DOHH2 (cell line): ENCODE measurements around the gene CTDSPL.

ENCODE experiments used
- CTCF ChIP-seq: fragments of 200-600 bp; sonication (generic); IDR thresholded peaks from one replicate; pipeline ENCODE4 v1.5.1; 2014; ENCODE audit warnings: antibody characterized with exemption, mild to moderate bottlenecking, low read depth, low read length; ENCODE audit not compliant: poor library complexity, severe bottlenecking
- EZH2phosphoT487 ChIP-seq: fragments of 200-600 bp; sonication (generic); IDR thresholded peaks from 2 replicates; pipeline ENCODE4 v1.6.1; 2017; ENCODE audit warnings: borderline replicate concordance, mild to moderate bottlenecking, antibody characterized with exemption, low read length, moderate library complexity, mixed read lengths

- no peak for TF ChIP-seq CTCF
- no peak for TF ChIP-seq EZH2phosphoT487
These were observed 45.4 kb upstream of the CTDSPL start for GRCh38 chr3:37816271-37816670.
